ENCODE data around the gene AREG.

The AREG gene

GRCh38 chr4:74433541-74434172, 11.3 kb upstream of the AREG start:
- DNase-seq = no peak

GRCh38 chr4:74435296-74435695, 9.6 kb upstream of the AREG start:
- DNase-seq = no peak

GRCh38 chr4:74437866-74438265, 7.1 kb upstream of the AREG start:
- no peak for DNase-seq

- DNase-seq = no peak
Measured at GRCh38 chr4:74438661-74439060, 6.3 kb upstream of the AREG start.

GRCh38 chr4:74439952-74440351, 5.0 kb upstream of the AREG start:
- no peak for DNase-seq

- DNase-seq = no peak
Measured at GRCh38 chr4:74440356-74440755, 4.6 kb upstream of the AREG start.

GRCh38 chr4:74441744-74442143, 3.2 kb upstream of the AREG start:
- no peak for DNase-seq

- DNase-seq = no peak
Measured at GRCh38 chr4:74446193-74446868, 1.4 kb downstream of the AREG start.

GRCh38 chr4:74446896-74447295, 2.0 kb downstream of the AREG start:
- no peak for DNase-seq

GRCh38 chr4:74447636-74448233, 2.8 kb downstream of the AREG start:
- no peak for DNase-seq

- DNase-seq = no peak
Measured at GRCh38 chr4:74449571-74450297, 4.8 kb downstream of the AREG start.

GRCh38 chr4:74450298-74450683, 5.4 kb downstream of the AREG start:
- no peak for DNase-seq

GRCh38 chr4:74451214-74451661, 6.3 kb downstream of the AREG start:
- no peak for DNase-seq

GRCh38 chr4:74453037-74453635, 8.2 kb downstream of the AREG start:
- DNase-seq = no peak

- DNase-seq = no peak
Measured at GRCh38 chr4:74453829-74454742, 9.2 kb downstream of the AREG start.

GRCh38 chr4:74455361-74456055, 10.6 kb downstream of the AREG start:
- DNase-seq = no peak

- DNase-seq = no peak
Measured at GRCh38 chr4:74456056-74456744, 11.3 kb downstream of the AREG start.

GRCh38 chr4:74456849-74457395, 12.0 kb downstream of the AREG start:
- no peak for DNase-seq

GRCh38 chr4:74460833-74461232, 15.9 kb downstream of the AREG start:
- DNase-seq = no peak

- DNase-seq = no peak
Measured at GRCh38 chr4:74463123-74463522, 18.2 kb downstream of the AREG start.

- DNase-seq = no peak
Measured at GRCh38 chr4:74464291-74464690, 19.4 kb downstream of the AREG start.

Data from right hindlimb (tissue), 1 donor.